H54 (cell line): ENCODE results near the gene SPNS2.

Source experiments
- DNase-seq: peaks from one replicate; pipeline ENCODE4 v3.0.0; 2011; ENCODE audit warnings: low spot score, mixed read lengths; ENCODE audit not compliant: insufficient read length
- FAIRE-seq: peaks from 3 replicates; lab custom pipeline; 2011; peaks lifted over from hg19 to GRCh38; lab: Jason Lieb, UNC
- POLR2A ChIP-seq: IDR thresholded peaks from 2 replicates; pipeline ENCODE4 v1.6.1; 2011; ENCODE audit warnings: low read depth, mild to moderate bottlenecking, low read length

Gene SPNS2

GRCh38 chr17:4513113-4514032 is 14.7 kb downstream of the SPNS2 start:
- no peak for FAIRE-seq
- no peak for TF ChIP-seq POLR2A

GRCh38 chr17:4514206-4514605 is 15.5 kb downstream of the SPNS2 start:
- no peak for TF ChIP-seq POLR2A
- FAIRE-seq, result no peak
- no peak for DNase-seq

More at GRCh38 chr17:4513113-4514032, 14.7 kb downstream of the SPNS2 start:
- DNase-seq, result no peak

- FAIRE-seq, result no peak
- TF ChIP-seq POLR2A, result no peak
- DNase-seq, result no peak
Observed at GRCh38 chr17:4514779-4515178, 16.1 kb downstream of the SPNS2 start.

GRCh38 chr17:4515501-4515900 is 16.8 kb downstream of the SPNS2 start:
- DNase-seq, result no peak
- FAIRE-seq, result no peak
- TF ChIP-seq POLR2A, result no peak

- DNase-seq (no peak), FAIRE-seq (no peak)
- no peak for TF ChIP-seq POLR2A
Observed at GRCh38 chr17:4516735-4517134, 18.1 kb downstream of the SPNS2 start.

GRCh38 chr17:4518901-4519300 is 20.2 kb downstream of the SPNS2 start:
- no peak for FAIRE-seq
- no peak for TF ChIP-seq POLR2A
- DNase-seq, result no peak

- DNase-seq, result no peak
- no peak for TF ChIP-seq POLR2A
- no peak for FAIRE-seq
Observed at GRCh38 chr17:4519361-4519788, 20.7 kb downstream of the SPNS2 start.

- FAIRE-seq, result no peak
- DNase-seq, result no peak
- no peak for TF ChIP-seq POLR2A
Observed at GRCh38 chr17:4520060-4520893, 21.6 kb downstream of the SPNS2 start.

- DNase-seq, result no peak
- FAIRE-seq, result no peak
- no peak for TF ChIP-seq POLR2A
Observed at GRCh38 chr17:4520894-4521600, 22.4 kb downstream of the SPNS2 start.

- no peak for TF ChIP-seq POLR2A
- FAIRE-seq, result no peak
- DNase-seq, result no peak
Observed at GRCh38 chr17:4522661-4523060, 24.0 kb downstream of the SPNS2 start.

GRCh38 chr17:4523946-4524345 is 25.3 kb downstream of the SPNS2 start:
- no peak for DNase-seq
- TF ChIP-seq POLR2A, result no peak
- no peak for FAIRE-seq

- FAIRE-seq (no peak), DNase-seq (no peak)
- TF ChIP-seq POLR2A, result no peak
Observed at GRCh38 chr17:4525691-4526397, 27.2 kb downstream of the SPNS2 start.

- no peak for TF ChIP-seq POLR2A
- DNase-seq (no peak), FAIRE-seq (no peak)
Observed at GRCh38 chr17:4527134-4527533, 28.5 kb downstream of the SPNS2 start.
